Measurements from ENCODE around the gene NBEAL2. TPM values are rescaled to one million over a fixed set of nuclear protein-coding genes. Genes with fewer than 3 reads are reported as not detected.
A peak's percentile ranks its signal among the peaks of the same experiment; 100 is the strongest.

The NBEAL2 gene
- total RNA-seq, 6 experiments from 2014 or later, result 8.9 to 11.7 (median 10.8) TPM

DNA sequence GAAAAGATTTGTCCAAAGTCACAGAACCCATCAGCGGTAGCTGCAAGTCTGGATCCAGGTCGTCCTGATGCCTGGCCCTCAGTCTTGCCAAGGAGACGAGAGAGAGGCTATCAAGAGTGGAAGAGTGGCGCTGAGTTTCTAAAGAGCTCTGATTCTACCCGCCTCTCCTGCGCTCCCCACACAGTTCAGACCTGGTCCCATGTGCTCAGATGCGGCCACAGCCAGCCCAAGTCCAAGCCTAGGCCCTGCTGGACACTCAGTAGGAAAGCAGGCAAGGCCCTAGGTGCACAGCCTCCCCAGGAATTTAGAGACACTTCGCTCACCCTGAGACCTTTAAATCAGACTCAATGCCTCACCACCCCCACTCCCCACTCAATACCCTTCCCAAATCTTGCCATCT lies 35.3 kb upstream of the NBEAL2 start:
- Histone ChIP-seq H3K4me1 (peaks cover 0 to 72% (median 32%) of the 10 kb centered on the region in 4 donors), H3K36me3 (peaks cover 0 to 11% (median 6%) of the 10 kb centered on the region in 4 donors), H3K27me3 (no peaks in the 10 kb centered on the region), H3K9me3 (no peaks in the 10 kb centered on the region), H3K27ac (peak overlapping the region; percentile 15 to 85 (median 44)), H3K4me3 (no peak overlapping the region)
- intact Hi-C loops (cut with DNase I), result no loop called here
- ATAC-seq, result peak in 2 of 4 donors; percentile 0 to 5
- peak in 1 of 3 donors; percentile 59 for DNase-seq
- TF ChIP-seq, protein P1, sequence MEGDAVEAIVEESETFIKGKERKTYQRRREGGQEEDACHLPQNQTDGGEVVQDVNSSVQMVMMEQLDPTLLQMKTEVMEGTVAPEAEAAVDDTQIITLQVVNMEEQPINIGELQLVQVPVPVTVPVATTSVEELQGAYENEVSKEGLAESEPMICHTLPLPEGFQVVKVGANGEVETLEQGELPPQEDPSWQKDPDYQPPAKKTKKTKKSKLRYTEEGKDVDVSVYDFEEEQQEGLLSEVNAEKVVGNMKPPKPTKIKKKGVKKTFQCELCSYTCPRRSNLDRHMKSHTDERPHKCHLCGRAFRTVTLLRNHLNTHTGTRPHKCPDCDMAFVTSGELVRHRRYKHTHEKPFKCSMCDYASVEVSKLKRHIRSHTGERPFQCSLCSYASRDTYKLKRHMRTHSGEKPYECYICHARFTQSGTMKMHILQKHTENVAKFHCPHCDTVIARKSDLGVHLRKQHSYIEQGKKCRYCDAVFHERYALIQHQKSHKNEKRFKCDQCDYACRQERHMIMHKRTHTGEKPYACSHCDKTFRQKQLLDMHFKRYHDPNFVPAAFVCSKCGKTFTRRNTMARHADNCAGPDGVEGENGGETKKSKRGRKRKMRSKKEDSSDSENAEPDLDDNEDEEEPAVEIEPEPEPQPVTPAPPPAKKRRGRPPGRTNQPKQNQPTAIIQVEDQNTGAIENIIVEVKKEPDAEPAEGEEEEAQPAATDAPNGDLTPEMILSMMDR (IDR thresholded peaks at IDR 0.05), result no peak
- no peak for TF ChIP-seq POLR2A (IDR thresholded peaks at IDR 0.05)
- no CpG with 5 or more reads among the region's 8 CpGs for WGBS (ENCODE audit: insufficient coverage, low coverage, low lambda C conversion rate, missing lambda C conversion rate)

DNA sequence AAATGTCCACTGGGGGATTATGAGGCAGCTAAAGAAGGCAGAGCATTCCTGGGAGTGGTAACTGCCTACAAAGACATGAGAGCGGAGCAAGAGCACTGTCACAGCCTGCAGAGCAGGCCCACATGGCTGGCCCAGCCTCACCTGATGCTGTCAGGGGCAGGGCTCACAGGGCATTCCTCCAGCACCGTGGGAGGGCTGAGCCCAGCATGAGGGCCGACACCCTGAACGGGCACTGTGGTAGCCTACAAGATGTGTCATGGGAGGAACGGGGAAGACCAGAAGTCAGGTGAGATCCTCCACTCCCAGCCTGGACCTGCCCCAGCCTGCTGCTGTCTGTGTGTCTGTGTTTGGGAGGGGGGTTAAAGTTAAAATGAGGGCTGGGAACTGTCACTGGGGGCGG lies 33.0 kb upstream of the NBEAL2 start:
- Histone ChIP-seq H3K9me3 (no peaks in the 10 kb centered on the region), H3K4me1 (peaks cover 0 to 83% (median 39%) of the 10 kb centered on the region in 4 donors), H3K36me3 (no peaks in the 10 kb centered on the region), H3K4me3 (no peak overlapping the region), H3K27me3 (no peaks in the 10 kb centered on the region), H3K27ac (peak overlapping the region; percentile 5 to 92 (median 41))
- no peak for TF ChIP-seq POLR2A (IDR thresholded peaks at IDR 0.05)
- TF ChIP-seq, protein P1 (IDR thresholded peaks at IDR 0.05), result no peak
- no peak for ATAC-seq
- intact Hi-C loops (cut with DNase I), result no loop called here
- 94% methylated on average over 2 of the region's 6 CpGs for WGBS (ENCODE audit: insufficient coverage, low coverage, low lambda C conversion rate, missing lambda C conversion rate)
- peak in 1 of 3 donors; percentile 54 for DNase-seq

DNA sequence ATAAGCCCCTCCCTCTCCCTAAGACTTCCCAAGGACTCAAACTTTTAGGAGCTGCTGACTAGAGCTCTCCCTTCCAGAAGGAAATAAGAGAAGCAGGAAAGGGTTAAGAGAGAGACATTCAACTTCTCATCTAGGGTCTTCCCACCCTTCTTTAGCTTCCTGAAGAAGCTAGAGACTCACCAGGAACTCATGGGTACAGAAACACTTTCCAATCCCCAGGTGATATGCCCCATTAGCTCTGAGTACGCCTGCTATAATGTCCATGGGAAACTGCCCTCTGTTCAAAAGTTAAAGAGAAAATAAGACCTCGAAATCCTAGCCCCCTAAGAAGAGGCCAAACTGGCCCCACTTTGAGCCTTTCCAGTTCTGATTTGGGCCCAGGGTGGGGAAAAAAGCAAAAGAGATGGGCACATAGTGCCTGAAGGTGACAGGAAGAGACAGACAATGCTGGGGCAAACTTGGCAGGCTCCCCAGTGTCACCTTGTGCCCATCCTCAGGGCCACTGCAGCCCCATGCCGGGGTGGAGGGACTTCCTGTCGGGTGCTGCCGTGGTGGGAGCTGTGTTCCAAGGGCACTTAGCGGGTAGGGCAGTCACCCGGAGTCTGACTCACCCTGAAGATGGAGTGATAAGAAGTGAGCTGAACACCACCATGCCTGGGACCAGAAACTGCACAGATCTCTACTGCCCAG lies 32.5 kb upstream of the NBEAL2 start:
- TF ChIP-seq, protein P1 (IDR thresholded peaks at IDR 0.05), result no peak
- TF ChIP-seq POLR2A (IDR thresholded peaks at IDR 0.05), result no peak
- ATAC-seq (peak in 2 of 4 donors; percentile 3 to 42), DNase-seq (peak in 2 of 3 donors; percentile 58 to 73)
- Histone ChIP-seq H3K27ac (peak overlapping the region; percentile 41 to 92 (median 42)), H3K4me3 (no peak overlapping the region), H3K36me3 (no peaks in the 10 kb centered on the region), H3K9me3 (no peaks in the 10 kb centered on the region), H3K27me3 (no peaks in the 10 kb centered on the region), H3K4me1 (peaks cover 0 to 83% (median 39%) of the 10 kb centered on the region in 4 donors)
- intact Hi-C loops (cut with DNase I), result no loop called here
- 50% methylated on average over 2 of the region's 7 CpGs for WGBS (ENCODE audit: insufficient coverage, low coverage, low lambda C conversion rate, missing lambda C conversion rate)

DNA sequence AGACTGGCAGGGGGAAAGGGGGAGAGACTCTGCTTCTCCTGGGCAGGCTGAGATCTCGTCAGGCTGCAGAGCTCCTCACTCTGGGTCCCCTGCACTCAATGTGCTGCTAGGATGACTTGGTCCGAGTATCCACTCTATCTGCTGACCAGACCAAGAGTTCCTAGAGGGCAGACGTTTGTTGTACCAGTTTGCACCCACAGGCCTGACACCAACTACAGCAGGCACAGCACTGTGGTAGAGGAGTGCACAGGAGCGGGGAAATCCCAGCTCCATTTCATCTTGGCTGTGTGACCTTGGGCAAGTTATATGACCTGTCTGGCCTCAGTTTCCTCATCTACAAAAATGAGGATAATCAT lies 31.9 kb upstream of the NBEAL2 start:
- TF ChIP-seq, protein P1 (IDR thresholded peaks at IDR 0.05), result no peak
- no peak for TF ChIP-seq POLR2A (IDR thresholded peaks at IDR 0.05)
- Histone ChIP-seq H3K27ac (peak overlapping the region; percentile 41 to 92 (median 42)), H3K4me3 (no peak overlapping the region), H3K27me3 (no peaks in the 10 kb centered on the region), H3K9me3 (no peaks in the 10 kb centered on the region), H3K4me1 (peaks cover 0 to 81% (median 39%) of the 10 kb centered on the region in 4 donors), H3K36me3 (no peaks in the 10 kb centered on the region)
- WGBS (ENCODE audit: insufficient coverage, low coverage, low lambda C conversion rate, missing lambda C conversion rate), result 60% methylated on average over 1 of the region's 4 CpGs
- ATAC-seq (no peak), DNase-seq (no peak)
- intact Hi-C loops (cut with DNase I), result no loop called here

Measured in right lobe of liver (tissue), 6 donors.